ENCODE measurements around the gene RDX.
"Not testable (repeated sequence)": the region's sequence is repeated elsewhere in the genome, so short reads cannot be mapped to it uniquely, and the experiment has no call there.

Gene RDX

DNA sequence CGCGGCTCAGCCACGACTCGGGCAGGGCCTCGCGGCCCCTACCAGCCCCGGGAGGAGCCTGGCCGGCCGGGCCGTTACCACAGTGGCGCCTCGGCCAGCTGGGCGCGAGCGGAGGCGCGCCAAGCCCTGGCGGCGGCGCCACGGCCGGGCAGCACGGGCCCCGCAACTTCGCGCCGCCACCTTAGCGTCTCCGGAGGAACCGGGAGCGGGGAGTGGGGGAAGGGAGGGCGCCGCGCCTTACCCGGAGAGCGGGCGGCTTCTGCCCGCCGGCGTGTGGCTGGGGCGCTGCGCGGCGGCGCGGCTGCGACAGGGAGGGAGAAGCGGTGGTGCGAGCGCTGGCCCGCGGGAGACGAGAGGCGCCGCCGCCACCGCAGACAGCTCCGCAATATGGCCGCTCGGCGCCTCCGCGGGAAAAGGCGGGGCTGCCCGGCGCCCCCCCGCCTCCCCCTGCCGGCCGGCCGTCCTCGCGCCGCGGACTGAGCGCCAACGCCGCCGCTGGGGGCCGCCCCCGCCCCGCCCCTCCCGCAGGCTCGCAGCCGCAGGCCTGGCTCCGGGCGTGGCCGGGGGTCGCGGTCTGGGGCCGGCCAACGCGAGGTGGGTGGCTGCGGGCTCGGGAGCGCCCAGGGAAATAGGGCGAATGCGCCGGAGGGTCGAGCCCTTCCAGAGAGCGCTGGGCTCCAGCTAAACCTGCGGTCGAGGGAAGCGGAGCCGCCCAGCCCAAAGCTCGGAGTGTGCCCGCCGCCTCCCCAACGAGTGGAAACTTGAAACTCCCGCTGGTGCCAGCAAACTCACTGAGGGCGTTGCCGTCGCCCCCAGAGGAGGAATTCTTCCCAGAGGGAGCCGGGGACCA, at the start of gene RDX:
Gene RDX, minus strand, starts transcription at position 389 of the 850 bp plus-strand sequence. CDS start 16,922 bp downstream, outside the sequence.
- FAIRE-seq (no peak), DNase-seq (ENCODE audit: low spot score) (peak; percentile 92)

DNA sequence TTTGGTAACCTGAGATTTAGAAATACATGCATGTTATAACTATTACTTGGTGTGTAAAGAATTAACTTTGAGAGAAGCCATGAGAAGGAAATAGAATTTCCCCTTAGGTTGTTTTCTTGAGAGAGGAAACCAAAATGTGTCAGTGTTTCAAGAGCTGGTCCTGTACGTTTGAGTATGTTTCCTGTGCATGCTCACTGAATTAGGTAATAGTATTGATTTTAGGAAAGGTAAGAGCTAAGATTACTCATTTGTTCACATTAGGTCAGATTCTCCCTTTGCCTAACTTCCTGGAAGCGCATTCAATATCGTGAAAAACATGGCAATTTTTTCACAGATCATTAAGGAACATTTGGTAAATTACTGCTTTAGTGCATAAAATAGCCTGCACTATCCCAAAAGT, 49.3 kb upstream of the RDX start:
- FAIRE-seq (no peak), DNase-seq (ENCODE audit: low spot score) (no peak)

DNA sequence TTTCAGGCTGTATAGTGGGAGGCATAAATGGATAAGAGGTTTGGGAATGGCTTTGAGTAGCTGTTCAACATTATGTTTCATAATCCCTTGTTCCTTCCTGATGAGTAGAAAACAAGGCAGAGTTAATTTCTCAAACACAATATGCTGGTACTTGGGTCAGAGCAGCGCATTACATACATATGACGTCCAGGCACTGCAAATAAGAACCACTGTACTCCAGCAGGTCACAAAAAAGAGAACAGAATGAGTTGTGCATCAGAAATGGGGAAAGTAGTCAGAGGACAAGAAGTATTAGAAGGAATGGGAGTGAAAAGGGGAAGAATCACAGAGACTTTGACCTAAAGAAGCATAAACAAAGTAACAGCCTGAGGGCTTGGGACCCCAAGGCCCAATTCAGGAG, 44.0 kb upstream of the RDX start:
- FAIRE-seq = no peak

DNA sequence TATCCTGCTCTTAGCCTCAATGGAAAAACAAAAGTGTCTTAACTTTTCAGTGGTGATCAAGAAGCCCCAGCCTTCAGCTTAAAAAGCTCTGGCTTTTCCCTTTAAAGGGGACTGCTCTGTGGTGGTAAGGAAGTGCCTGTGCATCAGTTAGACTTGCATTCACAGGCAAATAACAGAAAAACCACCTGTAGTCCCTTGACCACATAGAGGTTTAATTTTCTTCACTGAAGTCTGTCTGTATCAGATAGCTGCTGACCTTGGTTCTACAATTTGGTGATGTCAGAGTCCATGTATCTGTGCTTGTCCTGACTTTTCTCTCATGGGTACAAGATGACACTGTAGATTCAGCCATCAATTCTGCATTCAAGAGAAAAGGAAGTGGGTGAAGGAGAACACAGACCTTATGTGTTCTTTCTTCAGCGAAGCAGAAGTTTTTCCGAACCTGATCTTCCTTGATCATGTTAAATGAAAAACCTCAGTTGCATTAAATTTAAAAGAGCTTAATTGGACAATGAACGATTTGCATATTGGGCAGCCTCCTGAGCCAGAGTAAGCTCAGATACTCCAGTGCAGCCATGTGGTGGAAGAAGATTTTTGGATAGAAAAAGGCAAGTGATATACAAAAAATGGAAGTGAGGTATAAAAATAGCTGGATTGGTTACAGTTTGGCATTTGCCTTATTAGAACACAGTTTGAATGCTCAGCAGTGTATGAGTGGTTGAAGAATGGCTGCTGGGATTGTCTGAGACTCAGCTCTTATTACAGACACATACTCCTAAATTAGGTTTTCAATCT, 43.2 kb upstream of the RDX start:
- DNase-seq (ENCODE audit: low spot score) (no peak), FAIRE-seq (no peak)

More for the DNA sequence above, 44.0 kb upstream of the RDX start:
- DNase-seq (ENCODE audit: low spot score) = no peak

DNA sequence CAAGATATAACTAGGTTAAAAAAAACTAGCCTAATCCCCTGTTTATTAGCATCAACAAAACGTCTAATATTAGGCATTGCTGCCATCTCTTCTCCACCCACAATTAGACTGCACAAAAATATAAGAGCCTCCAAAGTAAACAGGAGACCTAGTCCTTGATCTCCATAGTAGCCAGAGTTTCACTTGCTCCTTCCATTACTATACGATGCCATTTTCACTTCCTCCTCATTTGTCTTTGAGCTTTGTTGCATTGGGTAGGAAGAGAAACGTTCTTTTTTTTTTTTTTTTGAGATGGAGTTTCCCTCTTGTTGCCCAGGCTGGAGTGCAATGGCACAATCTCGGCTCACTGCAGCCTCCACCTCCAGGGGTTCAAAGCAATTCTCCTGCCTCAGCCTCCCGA, 42.3 kb upstream of the RDX start:
- DNase-seq (ENCODE audit: low spot score) (no peak), FAIRE-seq (no peak)

DNA sequence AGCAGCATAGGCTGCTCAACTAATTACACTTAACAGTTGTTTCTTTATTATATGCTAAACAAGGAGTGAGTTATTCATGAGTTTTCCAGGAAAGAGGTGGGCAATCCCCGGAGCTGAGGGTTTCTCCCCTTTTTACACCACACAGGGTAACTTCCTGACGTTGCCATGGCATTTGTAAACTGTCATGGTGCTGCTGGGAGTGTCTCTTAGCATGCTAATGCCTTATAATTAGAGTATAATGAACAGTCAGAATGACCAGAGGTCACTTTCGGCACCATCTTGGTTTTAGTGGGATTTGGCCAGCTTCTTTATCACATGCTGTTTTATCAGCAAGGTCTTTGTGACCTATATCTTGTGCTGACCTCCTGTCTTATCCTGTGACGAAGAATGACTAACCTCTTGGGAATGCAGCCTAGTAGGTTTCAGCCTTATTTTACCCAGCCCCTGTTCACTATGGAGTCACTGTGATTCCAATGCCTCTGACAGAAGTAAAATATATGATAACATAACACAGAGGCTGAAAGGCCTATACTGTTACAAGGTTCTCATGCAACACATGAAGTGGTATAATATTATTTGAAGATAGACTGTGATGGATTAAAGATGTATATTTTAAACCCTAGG, 41.3 kb upstream of the RDX start:
- FAIRE-seq (no peak), DNase-seq (ENCODE audit: low spot score) (no peak)

DNA sequence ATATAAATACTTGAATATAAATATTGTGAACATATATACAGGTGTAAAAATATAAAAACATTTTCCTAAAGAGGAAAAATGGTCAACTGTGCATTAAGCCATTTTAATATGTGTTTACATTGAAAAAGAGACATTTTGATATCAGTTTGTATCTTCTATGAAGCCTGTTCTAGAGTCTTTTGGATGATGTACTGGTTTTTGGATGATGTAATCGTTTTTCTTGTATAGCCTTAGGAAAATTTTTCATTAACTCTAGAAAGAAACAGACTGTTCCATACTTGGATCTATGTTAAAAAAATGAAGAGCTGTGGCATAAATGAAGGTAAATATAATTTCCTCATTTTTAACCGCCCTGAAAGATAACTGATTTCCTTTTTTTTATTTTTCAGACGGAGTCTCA, 39.6 kb upstream of the RDX start:
- FAIRE-seq = no peak
- DNase-seq (ENCODE audit: low spot score) = no peak

DNA sequence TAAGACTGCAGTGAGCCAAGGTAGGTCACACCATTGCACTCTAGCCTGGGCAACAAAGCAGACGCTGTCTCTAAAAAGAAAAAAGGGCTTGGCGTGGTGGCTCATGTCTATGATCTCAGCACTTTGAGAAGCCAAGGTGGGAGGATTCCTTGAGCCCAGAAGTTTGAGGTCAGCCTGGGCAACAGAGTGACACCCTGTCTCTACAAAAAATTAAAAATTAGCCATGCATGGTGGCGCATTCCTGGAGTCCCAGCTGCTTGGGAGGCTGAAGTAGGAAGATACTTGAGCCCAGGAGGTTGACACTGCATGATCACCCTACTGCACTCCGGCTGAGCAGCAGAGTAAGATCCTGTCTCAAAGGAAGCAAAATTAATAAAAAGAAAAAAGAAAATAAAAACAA, 38.9 kb upstream of the RDX start:
- DNase-seq (ENCODE audit: low spot score) (no peak), FAIRE-seq (no peak)

DNA sequence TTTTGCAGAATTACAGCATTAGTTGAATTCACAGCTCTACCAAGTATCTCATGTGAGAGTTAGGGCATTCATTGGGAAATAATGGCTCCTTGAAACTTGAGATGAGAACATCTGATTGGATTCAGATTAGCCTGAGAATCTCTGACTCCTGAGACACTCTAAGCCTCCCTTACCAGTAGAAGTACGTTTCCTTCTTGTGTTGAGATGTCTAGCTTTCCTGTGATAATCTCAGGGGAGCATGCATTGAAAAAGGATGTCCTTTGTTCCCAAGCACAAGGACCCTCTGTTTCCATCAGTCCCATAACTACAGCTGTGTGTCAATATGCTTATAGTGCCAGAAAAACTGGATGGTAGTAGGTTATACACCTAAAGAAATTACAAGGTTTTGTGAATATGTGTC, 35.2 kb upstream of the RDX start:
- FAIRE-seq (no peak), DNase-seq (ENCODE audit: low spot score) (no peak)

DNA sequence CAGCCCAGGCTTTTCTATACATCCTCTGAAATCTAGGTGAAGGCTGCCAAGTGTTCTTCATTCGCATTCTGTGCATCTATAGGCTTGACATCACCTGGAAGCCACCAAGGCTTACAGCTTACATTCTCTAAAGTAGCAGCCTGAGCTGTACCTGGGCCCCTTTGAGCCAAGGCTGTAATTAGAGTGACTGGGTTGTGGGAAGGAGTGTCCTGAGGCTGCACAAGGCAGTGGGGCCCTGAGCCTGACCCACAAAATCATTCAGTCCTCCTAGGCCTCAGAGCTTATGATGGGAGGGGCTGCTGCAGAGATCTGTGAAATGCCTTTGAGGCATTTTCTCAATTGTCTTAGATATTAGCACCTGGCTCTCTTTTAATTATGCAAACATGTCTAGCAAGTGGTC, 33.0 kb upstream of the RDX start:
- no peak for DNase-seq (ENCODE audit: low spot score)
- no peak for FAIRE-seq

DNA sequence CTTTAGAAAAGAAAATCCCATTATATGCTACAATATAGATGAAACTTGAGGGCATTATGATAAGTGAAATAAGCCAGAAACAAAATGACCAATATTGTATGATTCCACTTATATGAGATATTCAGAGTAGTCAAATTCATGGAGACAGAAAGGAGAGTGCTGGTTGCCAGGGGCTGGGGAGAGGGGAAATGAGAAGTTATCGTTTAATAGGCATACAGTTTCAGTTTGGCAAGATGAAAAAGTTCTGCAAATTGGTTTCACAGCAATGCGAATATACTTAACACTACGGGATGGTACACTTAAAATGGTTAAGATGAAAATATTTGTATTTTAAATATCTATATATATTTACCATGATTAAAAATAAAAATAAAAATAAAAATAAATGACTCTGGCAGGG, 31.1 kb upstream of the RDX start:
- DNase-seq (ENCODE audit: low spot score) (no peak), FAIRE-seq (no peak)

DNA sequence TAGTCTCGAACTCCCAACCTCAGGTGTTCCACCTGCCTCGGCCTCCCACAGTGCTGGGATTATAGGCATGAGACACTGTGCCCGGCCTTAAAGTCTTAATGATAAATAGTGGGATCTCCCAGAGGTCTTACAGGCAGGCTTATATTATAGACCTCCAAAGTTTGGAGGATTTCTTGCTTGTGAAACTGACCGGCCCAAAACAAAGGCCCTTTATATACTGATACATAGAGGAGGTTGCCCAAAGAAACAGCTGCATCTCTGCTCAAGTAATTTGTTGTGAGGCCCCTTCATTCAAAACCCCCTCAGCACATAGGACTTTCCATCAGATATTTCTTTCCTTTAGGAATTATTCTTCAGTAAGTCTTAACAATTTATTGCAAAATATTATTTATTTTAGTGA, 27.4 kb upstream of the RDX start:
- FAIRE-seq = no peak
- no peak for DNase-seq (ENCODE audit: low spot score)

DNA sequence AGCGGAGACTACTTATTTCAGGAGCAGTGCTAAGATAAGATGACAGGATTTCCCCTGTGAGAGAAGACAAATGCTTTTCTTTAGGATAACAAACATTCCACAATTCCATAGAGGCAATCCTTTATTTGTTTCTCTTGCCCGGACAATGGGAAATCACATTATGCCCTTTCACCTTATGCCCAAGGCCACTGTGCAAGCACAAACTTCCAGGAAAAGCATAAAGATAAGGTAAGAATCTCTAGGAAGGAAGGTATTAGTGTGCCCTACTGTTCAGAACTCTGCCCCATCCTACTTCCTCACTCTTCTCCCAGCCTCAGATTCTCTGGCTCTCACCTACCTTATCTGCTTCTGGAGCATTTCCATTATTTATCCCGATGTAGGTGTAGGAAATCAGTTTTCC, 23.1 kb upstream of the RDX start:
- DNase-seq (ENCODE audit: low spot score) (no peak), FAIRE-seq (no peak)

DNA sequence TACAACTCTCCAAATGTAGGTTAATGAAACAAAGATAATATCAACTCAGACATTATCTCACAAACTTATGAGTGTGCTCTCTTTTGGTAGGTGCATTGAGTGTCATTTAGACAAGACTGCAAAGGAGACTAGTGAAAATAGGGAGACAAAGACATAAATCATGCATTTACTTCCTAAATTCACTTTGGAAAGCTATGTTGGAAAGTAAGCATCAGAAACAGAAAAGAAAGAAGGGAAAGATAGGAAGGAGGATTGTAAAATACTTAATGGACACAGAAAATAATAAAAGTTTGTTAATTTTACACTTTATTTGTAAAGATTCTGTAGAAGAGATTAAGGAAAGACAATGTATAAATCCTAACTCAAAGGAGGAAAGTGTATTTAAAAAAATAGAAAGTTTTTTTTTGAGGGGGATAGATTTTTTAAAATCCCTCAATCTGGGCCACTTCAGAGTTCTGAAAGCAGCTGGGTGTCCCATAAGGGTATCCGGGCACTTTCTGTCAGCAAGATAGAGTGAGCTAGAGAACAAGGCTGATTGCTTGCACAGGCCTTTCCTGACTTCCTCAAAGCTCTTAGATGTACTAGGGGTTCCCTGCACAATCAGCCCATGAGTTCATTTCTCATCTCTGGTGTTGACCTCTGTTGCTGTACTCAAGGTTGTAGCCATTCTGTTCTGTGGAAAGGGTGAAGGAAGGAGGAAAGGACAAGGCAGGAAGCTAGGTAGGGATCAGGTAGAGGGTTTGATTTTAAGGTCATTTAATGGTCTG, 22.4 kb upstream of the RDX start:
- DNase-seq (ENCODE audit: low spot score) (no peak), FAIRE-seq (no peak)

DNA sequence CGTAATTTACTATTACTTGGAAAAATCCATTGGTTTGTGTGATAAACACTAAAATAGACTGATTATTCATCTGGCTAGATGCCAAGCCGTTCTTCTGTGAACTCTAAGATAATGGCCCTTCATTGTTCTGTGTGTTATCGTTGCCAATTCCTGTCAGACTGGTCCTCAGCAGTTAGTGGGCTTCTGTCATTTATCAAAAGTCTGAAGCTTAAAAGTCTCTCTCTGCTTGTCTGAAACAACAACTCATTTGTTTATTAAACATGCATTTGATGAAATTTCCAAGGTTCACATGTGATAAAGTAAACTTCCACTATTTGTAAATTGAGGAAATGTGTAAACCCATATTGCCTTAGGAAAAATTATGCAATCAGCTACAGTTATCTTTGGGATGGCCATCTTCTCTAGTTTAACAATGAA, 21.1 kb upstream of the RDX start:
- FAIRE-seq = no peak
- DNase-seq (ENCODE audit: low spot score) = peak; percentile 20

DNA sequence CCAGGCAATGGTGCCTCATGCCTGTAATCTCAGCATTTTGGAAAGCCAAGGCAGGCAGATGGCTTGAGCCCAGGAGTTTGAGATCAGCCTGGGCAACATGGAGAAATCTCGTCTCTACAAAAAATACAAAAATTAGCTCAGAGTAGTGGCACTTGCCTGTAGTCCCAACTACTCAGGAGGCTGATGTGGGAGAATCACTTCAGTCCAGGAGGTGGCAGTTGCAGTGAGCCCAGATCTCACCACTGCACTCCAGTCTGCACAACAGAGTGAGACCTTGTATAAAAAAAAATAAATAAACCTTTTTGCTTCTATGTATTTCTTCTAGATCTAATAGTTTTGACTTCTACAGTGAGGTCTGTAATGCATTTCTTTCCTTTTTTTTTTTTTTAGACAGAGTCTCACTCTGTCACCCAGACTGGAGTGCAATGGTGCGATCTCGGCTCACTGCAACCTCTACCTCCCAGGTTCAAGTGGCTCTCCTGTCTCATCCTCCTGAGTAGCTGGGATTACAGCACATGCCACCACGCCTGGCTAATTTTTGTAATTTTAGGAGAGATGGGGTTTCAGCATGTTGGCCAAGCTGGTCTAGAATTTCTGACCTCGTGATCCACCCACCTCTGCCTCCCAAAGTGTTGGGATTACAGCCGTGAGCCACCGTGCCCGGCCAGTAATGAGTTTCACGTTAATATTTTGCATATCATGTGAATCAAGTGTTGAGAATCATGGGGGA, 18.1 kb upstream of the RDX start:
- DNase-seq (ENCODE audit: low spot score) (no peak), FAIRE-seq (no peak)

DNA sequence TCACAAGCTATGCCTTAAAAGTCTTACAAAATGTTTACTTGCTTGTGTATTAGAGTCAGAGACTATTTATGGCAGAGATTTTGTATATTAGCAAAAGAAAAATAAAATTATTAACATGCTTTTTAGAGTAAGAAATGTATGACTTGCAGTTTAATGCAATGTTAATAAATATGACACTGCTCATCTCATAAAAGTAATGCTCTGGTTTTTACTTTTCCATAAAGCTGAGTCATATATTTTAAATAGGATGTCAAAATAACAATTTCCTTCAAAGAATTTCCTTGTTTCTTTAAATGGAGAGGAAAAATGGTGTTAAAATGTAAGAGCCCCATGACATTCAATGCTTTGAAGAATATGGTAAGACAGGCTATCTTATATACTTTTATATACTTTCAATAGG, 16.3 kb upstream of the RDX start:
- DNase-seq (ENCODE audit: low spot score) (no peak), FAIRE-seq (no peak)

DNA sequence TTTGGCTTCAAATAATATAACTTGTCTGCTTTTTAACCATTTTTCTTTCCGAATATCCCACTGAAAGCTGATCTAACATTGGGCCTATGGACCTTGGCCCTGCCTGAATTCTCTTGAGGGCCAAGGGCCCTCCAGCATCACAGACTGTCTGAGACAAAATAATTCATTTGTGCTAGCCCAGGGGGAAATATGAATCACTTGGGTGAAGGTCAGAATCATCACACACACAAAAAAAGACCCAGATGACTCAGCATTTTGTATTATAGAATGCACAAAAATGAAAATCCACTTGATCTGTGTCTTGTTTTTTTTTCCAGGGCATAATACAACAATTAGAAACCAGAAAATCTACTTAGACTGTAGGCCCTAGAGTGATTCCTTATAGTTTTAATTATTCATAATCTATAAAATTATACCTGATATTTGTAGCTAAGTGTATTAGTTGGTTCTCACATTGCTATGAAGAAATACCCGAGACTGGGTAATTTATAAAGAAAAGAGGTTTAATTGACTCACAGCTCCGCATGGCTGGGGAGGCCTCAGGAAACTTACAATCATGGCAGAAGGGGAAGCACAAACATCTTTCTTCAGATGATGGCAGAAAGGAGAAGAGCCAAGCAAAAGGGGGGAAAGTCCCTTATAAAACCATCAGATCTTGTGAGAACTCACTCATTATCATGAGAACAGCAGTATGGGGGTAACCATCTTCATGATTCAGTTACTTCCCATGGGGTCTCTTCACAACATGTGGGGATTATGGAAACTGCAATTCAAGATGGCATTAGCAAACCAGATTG, 15.6 kb upstream of the RDX start:
- FAIRE-seq (no peak), DNase-seq (ENCODE audit: low spot score) (peak; percentile 32)

DNA sequence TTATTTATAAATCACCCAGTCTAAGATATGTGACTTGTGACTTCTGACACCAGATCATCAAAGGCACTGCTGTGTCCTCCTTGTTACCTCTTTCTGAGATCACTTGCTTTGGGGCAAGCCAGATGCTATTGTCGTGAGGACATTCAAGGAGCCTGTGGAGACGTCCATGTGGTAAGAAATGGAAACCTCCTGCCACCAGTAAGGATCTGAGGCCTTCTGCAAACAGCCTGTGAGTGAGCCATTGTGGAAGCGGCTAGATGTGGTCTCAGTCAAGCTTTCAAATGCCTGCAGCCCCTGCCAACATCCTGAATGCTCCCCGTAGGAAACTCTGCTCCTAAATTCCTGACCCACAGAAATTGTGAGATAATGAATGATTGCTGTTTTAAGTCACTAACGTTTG, 11.7 kb upstream of the RDX start:
- DNase-seq (ENCODE audit: low spot score) = no peak
- FAIRE-seq = no peak

DNA sequence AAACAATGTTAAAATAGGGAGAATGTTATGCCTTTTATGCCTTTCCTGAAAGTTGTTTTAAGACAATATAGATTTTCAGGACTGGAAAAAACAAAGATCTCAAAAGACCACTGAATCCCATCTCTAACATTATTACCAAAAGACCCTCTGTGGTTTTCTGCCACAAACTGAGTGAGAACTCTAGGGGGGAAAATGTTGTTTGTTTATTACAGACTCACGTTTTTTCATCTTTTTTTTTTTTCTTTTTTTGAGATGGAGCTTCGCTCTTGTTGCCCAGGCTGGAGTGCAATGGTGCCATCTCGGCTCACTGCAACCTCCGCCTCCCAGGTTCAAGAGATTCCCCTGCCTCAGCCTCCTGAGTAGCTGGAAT, 9.6 kb upstream of the RDX start:
- not testable (repeated sequence) for FAIRE-seq; DNase-seq (ENCODE audit: low spot score)

All from urothelium cell line (cell line).